A549 treated with DMSO at 1 μM for 4 hours (cell line): Measurements from ENCODE around the gene MATK. TPM values are rescaled to one million over a fixed set of nuclear protein-coding genes. Genes with fewer than 3 reads are reported as not detected.

Experiments
- total RNA-seq: library from RNA; stranded (reverse); fragments of 200-300 nt; extraction: Qiagen RNA extraction; gene quantifications from 5 replicates; pipeline ENCODE4 v1.2.3, GENCODE V29; 2022; ENCODE audit warnings: low read depth

MATK gene
- 0.82 to 1.9 TPM (median 1.1 TPM) in 5 replicates for total RNA-seq

GRCh38 chr19:3785938-3786824 lies at the start of gene MATK:
Gene MATK (minus strand): TSS chr19:3786381. CDS start chr19:3785135, 1,246 bp downstream.

GRCh38 chr19:3771906-3772455 lies 14.2 kb downstream of the MATK start, which contains the start of gene RAX2:
Gene RAX2 (minus strand): TSS chr19:3772228. CDS start chr19:3771742, 486 bp downstream.

GRCh38 chr19:3762501-3763459 lies 23.4 kb downstream of the MATK start, which contains the start of gene MRPL54:
Gene MRPL54 (plus strand): TSS chr19:3762682. CDS start chr19:3762701, 19 bp downstream.

GRCh38 chr19:3761382-3762129 lies 24.6 kb downstream of the MATK start, which contains the start of gene APBA3:
Gene APBA3 (minus strand): TSS chr19:3761692. CDS start chr19:3760264, 1,428 bp downstream.

Other genes with a start within 250 kb of the MATK start
- gene TEKTIP1, start 247.2 kb downstream of the MATK start, total RNA-seq: 0.16 TPM in 1 of 5 replicates, not detected in the others
- 137 to 186 TPM (median 169 TPM) in 5 replicates for gene MFSD12, start 228.8 kb downstream of the MATK start, total RNA-seq
- 42.1 to 71.9 TPM (median 58.4 TPM) in 5 replicates for gene HMG20B, start 213.4 kb downstream of the MATK start, total RNA-seq
- 0.19 to 0.33 TPM (median 0.25 TPM) in 5 replicates for gene GIPC3, start 200.9 kb downstream of the MATK start, total RNA-seq
- gene TBXA2R, start 179.5 kb downstream of the MATK start, total RNA-seq: 0.59 to 1.1 TPM (median 0.65 TPM) in 5 replicates
- gene CACTIN, start 159.6 kb downstream of the MATK start, total RNA-seq: 12.2 to 20.1 TPM (median 18.8 TPM) in 5 replicates
- gene PIP5K1C, start 85.9 kb downstream of the MATK start, total RNA-seq: 7.4 to 14.1 TPM (median 11.5 TPM) in 5 replicates
- 0.38 to 0.73 TPM (median 0.53 TPM) in 5 replicates for gene TJP3, start 78.0 kb downstream of the MATK start, total RNA-seq
- gene APBA3, start 24.7 kb downstream of the MATK start, total RNA-seq: 9.3 to 15.0 TPM (median 13.3 TPM) in 5 replicates
- 61.7 to 79.2 TPM (median 66.2 TPM) in 5 replicates for gene MRPL54, start 23.7 kb downstream of the MATK start, total RNA-seq
- gene RAX2, start 14.2 kb downstream of the MATK start, total RNA-seq: not detected in 5 replicates
- 0.16 to 0.31 TPM (median 0.30 TPM) in 3 of 5 replicates, not detected in the others for gene ZFR2, start 82.7 kb upstream of the MATK start, total RNA-seq
- gene ATCAY, start 94.3 kb upstream of the MATK start, total RNA-seq: 0.09 to 0.24 TPM (median 0.18 TPM) in 5 replicates
- gene NMRK2, start 146.7 kb upstream of the MATK start, total RNA-seq: not detected in 5 replicates
- 42.8 to 52.6 TPM (median 47.8 TPM) in 5 replicates for gene DAPK3, start 184.7 kb upstream of the MATK start, total RNA-seq
- gene EEF2, start 199.1 kb upstream of the MATK start, total RNA-seq: 976 to 1,139 TPM (median 1,107 TPM) in 5 replicates
- 12.5 to 18.9 TPM (median 17.4 TPM) in 5 replicates for gene PIAS4, start 221.4 kb upstream of the MATK start, total RNA-seq